A549 (cell line): Measurements from ENCODE around the gene SPP1. TPM values are rescaled to one million over a fixed set of nuclear protein-coding genes. Genes with fewer than 3 reads are reported as not detected.

Source experiments
- ATAC-seq, 2 experiments: fragments of 200-7000 bp in 1 of 2; fragments of >200 bp in 1 of 2; cut with Nextera tagmentation in 1 of 2; cut with Tn5 transposase in 1 of 2; 3 replicates each; pipeline versions ENCODE4 v1.8.0 to v1.9.1; 2018 to 2020; ENCODE audit warnings: mild to moderate bottlenecking in 1 of 2, moderate library complexity in 1 of 2
- CTCF ChIA-PET: fragments of 300-600 bp; sonication (Branson Sonifier 250); formaldehyde crosslinking; extraction: SDS; loops from one replicate; lab custom pipeline; 2021; ENCODE audit warnings: antibody characterized with exemption, inconsistent platforms; lab: Yijun Ruan, JAX
- POLR2A ChIA-PET: fragments of 350-600 bp; formaldehyde crosslinking; extraction: SDS; loops from one replicate; lab custom pipeline; 2021; ENCODE audit warnings: antibody characterized with exemption, inconsistent platforms; lab: Yijun Ruan, JAX
- DNase-seq, 2 experiments: peaks; one replicate each; pipeline versions ENCODE4 v3.0.0 to v3.0.0-alpha.2; 2011 to 2016; ENCODE audit warnings: low read depth in 1 of 2, low spot score in 1 of 2
- FAIRE-seq: peaks from 2 replicates; lab custom pipeline; 2011; peaks lifted over from hg19 to GRCh38; lab: Jason Lieb, UNC
- H3K27ac ChIP-seq, 2 experiments: fragments of >200 bp; sonication (Bioruptor Twin); formaldehyde crosslinking; 3 replicates each; pipeline ENCODE4 v1.5.1; 2016 to 2017
- H3K4me1 ChIP-seq: fragments of >200 bp; sonication (Bioruptor Twin); formaldehyde crosslinking; 3 replicates; pipeline ENCODE4 v1.6.1; 2016
- H3K4me2 ChIP-seq: fragments of >200 bp; sonication (Bioruptor Twin); formaldehyde crosslinking; 3 replicates; pipeline ENCODE4 v1.6.1; 2016
- H3K4me3 ChIP-seq: fragments of >200 bp; sonication (Bioruptor Twin); formaldehyde crosslinking; 3 replicates; pipeline ENCODE4 v1.5.1; 2016
- H3K9me3 ChIP-seq: fragments of >200 bp; sonication (Bioruptor Twin); formaldehyde crosslinking; 3 replicates; pipeline ENCODE4 v1.6.1; 2016
- ATOH8 ChIP-seq: fragments of 250-450 bp; sonication (Bioruptor Pico); IDR thresholded peaks from 2 replicates; pipeline ENCODE4 v1.5.0; 2020; ENCODE audit warnings: low read depth, mild to moderate bottlenecking, moderate library complexity
- BCL3 ChIP-seq: fragments of >200 bp; sonication (Bioruptor Twin); formaldehyde crosslinking; IDR thresholded peaks from 3 replicates; pipeline ENCODE4 v1.6.1; 2016
- CBX8 ChIP-seq: fragments of 200-600 bp; sonication (generic); IDR thresholded peaks from 2 replicates; pipeline ENCODE4 v1.6.1; 2016
- CHD2 ChIP-seq: fragments of 150-350 bp; IDR thresholded peaks from 2 replicates; pipeline ENCODE4 v1.6.1; 2014; ENCODE audit warnings: low read length; ENCODE audit not compliant: partially characterized antibody
- CTCF ChIP-seq: fragments of >200 bp; sonication (Bioruptor Twin); formaldehyde crosslinking; IDR thresholded peaks from 3 replicates; pipeline ENCODE4 v1.5.1; 2016
- E2F6 ChIP-seq: IDR thresholded peaks from 2 replicates; pipeline ENCODE4 v1.6.1; 2012; ENCODE audit warnings: low read depth, borderline replicate concordance
- EHF ChIP-seq: fragments of 250-450 bp; sonication (Bioruptor Pico); IDR thresholded peaks from 2 replicates; pipeline ENCODE4 v1.5.0; 2020; ENCODE audit warnings: mild to moderate bottlenecking
- EHMT2 ChIP-seq: fragments of 200-600 bp; sonication (generic); IDR thresholded peaks from 2 replicates; pipeline ENCODE4 v1.6.1; 2016; ENCODE audit warnings: antibody characterized with exemption, low read depth, mild to moderate bottlenecking, moderate library complexity
- ESRRA ChIP-seq: fragments of 150-350 bp; IDR thresholded peaks from 2 replicates; pipeline ENCODE4 v1.6.1; 2014; ENCODE audit warnings: mild to moderate bottlenecking, low read length, borderline replicate concordance
- FOSL2 ChIP-seq, 2 experiments: fragments of 450-650 bp in 1 of 2; fragments of >200 bp in 1 of 2; sonication (Bioruptor Twin) in 1 of 2; formaldehyde crosslinking; IDR thresholded peaks; 2 replicates each; pipeline versions ENCODE4 v1.5.0 to v1.6.1; 2016 to 2020; ENCODE audit warnings: mild to moderate bottlenecking in 1 of 2, moderate library complexity in 1 of 2
- GATA3 ChIP-seq: IDR thresholded peaks from 2 replicates; pipeline ENCODE4 v1.6.1; 2012; ENCODE audit warnings: borderline replicate concordance
- HDAC2 ChIP-seq: fragments of 200-600 bp; sonication (generic); IDR thresholded peaks from 2 replicates; pipeline ENCODE4 v1.6.1; 2016
- HES2 ChIP-seq: fragments of >200 bp; sonication (Bioruptor Twin); formaldehyde crosslinking; IDR thresholded peaks from 2 replicates; pipeline ENCODE4 v1.6.1; 2016
- HEYL ChIP-seq: fragments of 250-450 bp; sonication (Bioruptor Pico); IDR thresholded peaks from 2 replicates; pipeline ENCODE4 v1.8.0; 2021; ENCODE audit warnings: mild to moderate bottlenecking, moderate library complexity
- HOXB5 ChIP-seq: fragments of 250-450 bp; sonication (Bioruptor Pico); IDR thresholded peaks from 2 replicates; pipeline ENCODE4 v1.5.0; 2020; ENCODE audit warnings: mild to moderate bottlenecking, moderate library complexity
- JUN ChIP-seq, 2 experiments: fragments of >200 bp; sonication (Bioruptor Twin); formaldehyde crosslinking; IDR thresholded peaks; 2 replicates in 1 of 2; 3 replicates in 1 of 2; pipeline ENCODE4 v1.6.1; 2016 to 2017
- JUNB ChIP-seq: fragments of >200 bp; sonication (Bioruptor Twin); formaldehyde crosslinking; IDR thresholded peaks from 2 replicates; pipeline ENCODE4 v1.6.1; 2016
- KDM5A ChIP-seq: fragments of 200-600 bp; sonication (generic); IDR thresholded peaks from 2 replicates; pipeline ENCODE4 v1.6.1; 2016; ENCODE audit warnings: antibody characterized with exemption, mild to moderate bottlenecking
- MAFK ChIP-seq: fragments of 450-650 bp; IDR thresholded peaks from 2 replicates; pipeline ENCODE4 v1.6.1; 2014; ENCODE audit not compliant: partially characterized antibody
- MAX ChIP-seq: IDR thresholded peaks from 2 replicates; pipeline ENCODE4 v1.6.1; 2012
- MAZ ChIP-seq: fragments of 150-350 bp; IDR thresholded peaks from 2 replicates; pipeline ENCODE4 v1.6.1; 2014; ENCODE audit warnings: antibody characterized with exemption, low read depth, low read length, borderline replicate concordance
- MYC ChIP-seq: IDR thresholded peaks from 2 replicates; pipeline ENCODE4 v1.6.1; 2012; ENCODE audit warnings: mild to moderate bottlenecking, inconsistent platforms, low read length, improper control_type of control experiment, borderline replicate concordance
- NFE2L2 ChIP-seq: fragments of 150-350 bp; conservative IDR thresholded peaks from 2 replicates; pipeline ENCODE4 v1.6.1; 2014; ENCODE audit warnings: low read length
- NPAS2 ChIP-seq: fragments of 250-450 bp; sonication (Bioruptor Pico); IDR thresholded peaks from 2 replicates; pipeline ENCODE4 v1.8.0; 2022; ENCODE audit warnings: mild to moderate bottlenecking, moderate library complexity, borderline replicate concordance
- PBX3 ChIP-seq: IDR thresholded peaks from 2 replicates; pipeline ENCODE4 v1.6.1; 2012
- RARB ChIP-seq: fragments of 250-450 bp; sonication (Bioruptor Pico); IDR thresholded peaks from 2 replicates; pipeline ENCODE4 v1.8.0; 2021; ENCODE audit warnings: mild to moderate bottlenecking, moderate library complexity
- RCOR1 ChIP-seq: fragments of 150-350 bp; IDR thresholded peaks from 2 replicates; pipeline ENCODE4 v1.6.1; 2014; ENCODE audit warnings: antibody characterized with exemption, low read length, low read depth
- RFX5 ChIP-seq: fragments of 450-650 bp; IDR thresholded peaks from 2 replicates; pipeline ENCODE4 v1.7.1; 2014; ENCODE audit warnings: antibody characterized with exemption, mild to moderate bottlenecking, moderate library complexity
- RNF2 ChIP-seq: fragments of 200-600 bp; sonication (generic); IDR thresholded peaks from 2 replicates; pipeline ENCODE4 v1.6.1; 2016; ENCODE audit warnings: low read depth, mild to moderate bottlenecking, antibody characterized with exemption, moderate library complexity, borderline replicate concordance
- SREBF2 ChIP-seq: fragments of 450-650 bp; IDR thresholded peaks from 2 replicates; pipeline ENCODE4 v1.6.1; 2014; ENCODE audit warnings: mild to moderate bottlenecking, moderate library complexity
- ZC3H11A ChIP-seq: fragments of 450-650 bp; IDR thresholded peaks from 2 replicates; pipeline ENCODE4 v1.6.1; 2014; ENCODE audit warnings: antibody characterized with exemption, mild to moderate bottlenecking
- ZSCAN20 ChIP-seq: fragments of 250-450 bp; sonication (Bioruptor Pico); IDR thresholded peaks from 2 replicates; pipeline ENCODE4 v1.8.0; 2022; ENCODE audit warnings: mild to moderate bottlenecking, moderate library complexity
- WGBS: methylation state at CpG from one replicate; pipeline ENCODE4 v1.1.6; 2017; ENCODE audit errors: missing lambda C conversion rate; 5-methylcytosine and 5-hydroxymethylcytosine counted together
- polyA plus RNA-seq, 4 experiments: library from polyadenylated mRNA; depleted of rRNA in 3 of 4; stranded (reverse); fragments of >200 nt; fragmentation: RNase III in 1 of 4; extraction: RNeasy Plus Mini Kit Qiagen cat#74134 plus additional on column Dnase treatment in 1 of 4; gene quantifications; 2 replicates in 3 of 4; 3 replicates in 1 of 4; pipeline ENCODE4 v1.2.3, GENCODE V29; 2011 to 2017

SPP1 gene
- polyA plus RNA-seq, 2 of the 4 experiments (the other 2 are of a cell fraction), result 226 to 415 TPM

- Histone ChIP-seq H3K27ac (no peak overlapping the region), H3K4me1 (no peaks in the 10 kb centered on the region), H3K4me2 (no peak overlapping the region), H3K9me3 (no peaks in the 10 kb centered on the region), H3K4me3 (no peak overlapping the region)
- no peak for TF ChIP-seq BCL3
- TF ChIP-seq EHMT2, result no peak
- no peak for TF ChIP-seq JUN (IDR thresholded peaks at IDR 0.05)
- TF ChIP-seq KDM5A, result no peak
- TF ChIP-seq RNF2, result no peak
- TF ChIP-seq ZSCAN20 (CRISPR knock-in tag), result no peak
- TF ChIP-seq GATA3, result no peak
- TF ChIP-seq ESRRA, result no peak
- TF ChIP-seq EHF (CRISPR knock-in tag), result no peak
- no peak for TF ChIP-seq HES2
- no peak for TF ChIP-seq NPAS2 (CRISPR knock-in tag)
- no peak for TF ChIP-seq NFE2L2
- TF ChIP-seq PBX3, result no peak
- TF ChIP-seq ZC3H11A, result no peak
- no peak for TF ChIP-seq E2F6
- TF ChIP-seq HOXB5 (CRISPR knock-in tag), result no peak
- no peak for TF ChIP-seq RARB (CRISPR knock-in tag)
- TF ChIP-seq HDAC2, result no peak
- no peak for FAIRE-seq
- ChIA-PET CTCF (interaction anchor here (0.7 to 1.3 kb wide), 3 partner anchors 9 to 39 kb away, joined by 3 to 4 read pairs (median 3); no protein-coding TSS in a partner anchor), POLR2A (no interaction called here)
- no peak for DNase-seq
- ATAC-seq, result no peak
- 80% methylated on average over 3 of the region's 3 CpGs for WGBS
These were observed 31.8 kb upstream of the SPP1 start for GRCh38 chr4:87943660-87944149.

- Histone ChIP-seq H3K4me2 (no peak overlapping the region), H3K9me3 (no peaks in the 10 kb centered on the region), H3K27ac (no peak overlapping the region), H3K4me1 (peaks cover 5% of the 10 kb centered on the region), H3K4me3 (no peak overlapping the region)
- CTCF ChIA-PET, result no interaction called here
- no peak for FAIRE-seq
- DNase-seq, result no peak
- 79% methylated on average over 8 of the region's 8 CpGs for WGBS
- ATAC-seq, result no peak
- POLR2A ChIA-PET, result no interaction called here
- TF ChIP-seq CBX8 (no peak), MAZ (no peak), MAX (no peak), MAFK (no peak), CHD2 (no peak), RFX5 (no peak), SREBF2 (no peak)
These were observed 30.5 kb upstream of the SPP1 start for GRCh38 chr4:87944967-87945366.

GRCh38 chr4:87946766-87947165, 28.7 kb upstream of the SPP1 start:
- FAIRE-seq, result no peak
- DNase-seq, result no peak
- no peak overlapping the region for H3K4me3 ChIP-seq
- H3K9me3 ChIP-seq, result no peaks in the 10 kb centered on the region
- H3K4me1 ChIP-seq, result peaks cover 14% of the 10 kb centered on the region
- WGBS, result 90% methylated on average over 3 of the region's 3 CpGs
- no peak for ATAC-seq
- POLR2A ChIA-PET, result no interaction called here
- H3K27ac ChIP-seq, result no peak overlapping the region
- H3K4me2 ChIP-seq, result no peak overlapping the region
- CTCF ChIA-PET, result no interaction called here
- no peak for TF ChIP-seq FOSL2 (IDR thresholded peaks at IDR 0.05)
- TF ChIP-seq FOSL2 (CRISPR knock-in tag; IDR thresholded peaks at IDR 0.05), result no peak
- TF ChIP-seq NPAS2 (CRISPR knock-in tag), result no peak
- no peak for TF ChIP-seq HEYL (CRISPR knock-in tag)
- no peak for TF ChIP-seq EHMT2
- no peak for TF ChIP-seq RCOR1
- TF ChIP-seq JUNB, result no peak
- no peak for TF ChIP-seq ATOH8 (CRISPR knock-in tag)
- no peak for TF ChIP-seq ESRRA
- TF ChIP-seq CTCF, result no peak
- no peak for TF ChIP-seq SREBF2
- TF ChIP-seq HDAC2, result no peak
- no peak for TF ChIP-seq MYC
- no peak for TF ChIP-seq CHD2
